GM12801 (cell line): ENCODE results near the gene ENTHD1.

Source experiments
- TF ChIP-seq, protein P1 (sequence below): IDR thresholded peaks from one replicate; pipeline ENCODE4 v1.5.1; 2011; ENCODE audit warnings: control low read depth; ENCODE audit not compliant: insufficient read length; ENCODE audit errors: extremely low read depth

The ENTHD1 gene

DNA sequence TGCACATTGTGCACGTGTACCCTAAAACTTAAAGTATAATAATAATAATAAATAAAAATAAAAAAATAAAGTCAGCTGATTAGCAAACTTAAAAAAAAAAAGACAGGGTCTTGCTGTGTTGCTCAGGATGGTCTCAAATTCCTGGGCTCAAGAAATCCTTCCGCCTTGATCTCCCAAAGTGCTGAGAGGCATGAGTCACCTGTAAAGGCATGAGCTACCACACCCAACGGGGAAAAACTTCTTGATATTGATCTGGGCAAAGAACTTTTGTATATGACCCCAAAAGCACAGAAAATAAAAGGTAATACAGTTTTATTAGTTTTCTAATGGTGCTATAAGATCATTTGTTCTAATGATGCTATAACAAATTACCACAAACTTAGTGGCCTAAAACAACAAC, 46.1 kb downstream of the ENTHD1 start:
- TF ChIP-seq, protein P1, sequence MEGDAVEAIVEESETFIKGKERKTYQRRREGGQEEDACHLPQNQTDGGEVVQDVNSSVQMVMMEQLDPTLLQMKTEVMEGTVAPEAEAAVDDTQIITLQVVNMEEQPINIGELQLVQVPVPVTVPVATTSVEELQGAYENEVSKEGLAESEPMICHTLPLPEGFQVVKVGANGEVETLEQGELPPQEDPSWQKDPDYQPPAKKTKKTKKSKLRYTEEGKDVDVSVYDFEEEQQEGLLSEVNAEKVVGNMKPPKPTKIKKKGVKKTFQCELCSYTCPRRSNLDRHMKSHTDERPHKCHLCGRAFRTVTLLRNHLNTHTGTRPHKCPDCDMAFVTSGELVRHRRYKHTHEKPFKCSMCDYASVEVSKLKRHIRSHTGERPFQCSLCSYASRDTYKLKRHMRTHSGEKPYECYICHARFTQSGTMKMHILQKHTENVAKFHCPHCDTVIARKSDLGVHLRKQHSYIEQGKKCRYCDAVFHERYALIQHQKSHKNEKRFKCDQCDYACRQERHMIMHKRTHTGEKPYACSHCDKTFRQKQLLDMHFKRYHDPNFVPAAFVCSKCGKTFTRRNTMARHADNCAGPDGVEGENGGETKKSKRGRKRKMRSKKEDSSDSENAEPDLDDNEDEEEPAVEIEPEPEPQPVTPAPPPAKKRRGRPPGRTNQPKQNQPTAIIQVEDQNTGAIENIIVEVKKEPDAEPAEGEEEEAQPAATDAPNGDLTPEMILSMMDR: no peak

DNA sequence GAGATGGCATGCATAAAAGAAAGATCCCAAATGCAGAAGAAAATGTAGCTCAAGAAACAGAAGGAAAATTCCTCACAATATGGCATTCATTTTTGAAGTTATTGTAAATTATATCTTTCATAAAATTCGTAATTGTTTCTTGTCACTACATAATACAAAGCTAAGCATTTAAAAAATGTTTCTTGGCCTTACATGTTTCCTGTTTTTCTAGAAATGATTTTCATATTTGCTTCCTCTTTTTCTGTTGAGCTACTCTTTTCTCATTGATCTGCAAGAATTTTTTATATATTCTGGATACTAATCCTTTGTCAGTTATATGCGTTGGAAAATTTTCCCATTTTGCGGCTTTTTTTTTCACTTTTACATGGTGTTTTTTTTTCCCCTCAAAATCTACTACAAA, 48.0 kb downstream of the ENTHD1 start:
- TF ChIP-seq, protein P1: no peak

DNA sequence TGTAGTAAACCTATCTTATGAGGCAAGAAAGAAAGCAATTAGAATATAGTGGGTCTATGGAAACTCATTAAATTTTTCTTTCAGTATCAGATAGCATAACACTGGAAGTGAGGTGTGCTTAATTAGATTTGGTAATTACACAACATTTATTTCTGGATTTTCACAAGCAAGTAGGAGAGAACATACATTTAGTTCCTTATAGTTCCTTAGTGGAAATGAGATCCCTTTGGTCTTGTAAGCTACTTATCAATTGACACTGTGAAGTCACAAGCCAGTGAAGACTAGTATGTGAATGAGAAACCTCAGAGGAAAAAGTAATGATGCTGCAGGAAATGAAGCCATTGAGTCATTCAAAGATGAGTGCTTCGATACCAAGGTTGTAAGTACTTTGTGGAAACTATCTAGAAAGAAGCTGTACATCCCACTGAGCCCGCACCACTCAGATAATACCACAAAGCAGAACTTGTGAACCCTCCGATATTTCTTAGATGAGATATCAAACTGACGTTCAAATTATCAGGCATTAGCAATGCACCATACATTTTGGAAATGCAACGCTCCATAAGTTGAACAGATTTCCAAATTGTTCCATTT, 53.5 kb downstream of the ENTHD1 start:
- TF ChIP-seq, protein P1: no peak

DNA sequence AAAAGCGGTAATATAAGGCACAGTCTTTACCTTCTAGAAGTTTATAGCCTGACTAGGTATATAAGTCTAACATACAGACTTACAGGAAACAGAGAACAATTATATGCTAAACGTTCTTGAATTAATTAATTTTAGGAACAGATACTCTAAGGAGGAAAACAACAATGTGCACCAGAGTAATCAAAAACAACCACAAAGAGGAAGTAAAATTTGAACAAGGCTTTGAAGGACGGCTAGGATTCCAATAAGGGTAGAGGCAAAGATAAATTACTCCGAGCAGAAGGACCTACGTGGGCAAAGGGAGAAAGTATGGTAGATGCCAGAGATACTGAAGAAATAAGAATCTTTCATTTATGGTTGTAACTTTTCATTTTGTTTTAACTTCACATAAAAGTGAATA, 54.4 kb downstream of the ENTHD1 start:
- TF ChIP-seq, protein P1: no peak

DNA sequence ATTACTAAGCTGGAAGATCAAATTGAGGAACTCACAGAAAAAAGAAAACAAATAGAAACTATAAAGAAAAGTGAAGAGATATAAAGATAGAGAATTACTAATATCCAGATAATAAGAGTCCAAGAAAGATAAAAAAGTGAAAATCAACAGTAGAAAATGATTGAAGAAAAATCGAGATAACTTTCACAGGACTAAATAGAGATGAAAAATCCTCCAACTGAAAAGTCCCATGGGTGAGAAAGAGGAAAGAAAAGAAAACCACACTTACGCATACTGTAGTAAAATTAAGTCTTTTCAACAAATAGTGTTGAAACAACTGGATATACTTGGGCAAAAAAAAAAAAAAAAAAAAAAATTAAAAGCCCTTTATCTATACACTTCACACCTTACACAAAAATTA, 60.0 kb downstream of the ENTHD1 start:
- TF ChIP-seq, protein P1: no peak

DNA sequence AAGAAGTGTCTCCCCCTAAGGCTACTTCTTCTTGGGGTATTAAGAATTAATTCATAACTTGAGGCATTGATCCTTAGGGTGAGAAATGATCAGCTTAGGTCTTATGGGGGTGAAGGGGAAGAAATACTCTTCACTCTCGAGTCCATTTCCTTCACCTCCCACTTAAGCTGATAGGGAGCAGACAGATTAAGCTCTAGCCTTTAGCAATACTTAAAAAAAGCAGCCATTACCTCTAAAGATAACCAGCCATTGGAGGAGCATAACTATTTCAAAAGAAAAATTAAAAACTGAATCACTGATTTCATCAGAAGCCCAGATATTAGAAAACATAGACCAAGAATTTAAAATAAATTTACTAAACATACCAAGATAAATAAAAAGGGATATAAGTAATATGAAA, 60.5 kb downstream of the ENTHD1 start:
- TF ChIP-seq, protein P1: no peak

DNA sequence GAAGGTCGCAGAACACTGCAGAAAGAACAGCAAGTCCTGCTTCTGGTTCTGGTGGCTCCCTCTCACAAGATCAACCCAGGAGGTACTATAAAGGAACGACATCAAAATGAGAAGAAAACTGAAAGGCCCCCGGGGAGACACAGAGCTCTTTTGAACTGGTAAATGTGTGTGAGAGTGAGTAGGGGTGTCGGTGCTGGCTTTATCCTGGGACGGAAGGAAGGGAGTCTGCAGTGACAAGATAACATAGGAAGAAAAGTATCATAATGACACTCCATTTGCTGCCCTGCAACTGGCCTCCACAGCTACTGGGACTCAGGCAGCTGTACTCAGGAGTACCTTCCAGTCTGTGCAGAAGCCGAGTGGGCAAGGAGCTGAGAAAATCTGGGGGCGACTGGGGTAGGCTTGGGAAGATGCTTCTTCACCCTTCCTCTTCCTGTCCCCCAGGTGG, 60.9 kb downstream of the ENTHD1 start:
- TF ChIP-seq, protein P1: no peak

DNA sequence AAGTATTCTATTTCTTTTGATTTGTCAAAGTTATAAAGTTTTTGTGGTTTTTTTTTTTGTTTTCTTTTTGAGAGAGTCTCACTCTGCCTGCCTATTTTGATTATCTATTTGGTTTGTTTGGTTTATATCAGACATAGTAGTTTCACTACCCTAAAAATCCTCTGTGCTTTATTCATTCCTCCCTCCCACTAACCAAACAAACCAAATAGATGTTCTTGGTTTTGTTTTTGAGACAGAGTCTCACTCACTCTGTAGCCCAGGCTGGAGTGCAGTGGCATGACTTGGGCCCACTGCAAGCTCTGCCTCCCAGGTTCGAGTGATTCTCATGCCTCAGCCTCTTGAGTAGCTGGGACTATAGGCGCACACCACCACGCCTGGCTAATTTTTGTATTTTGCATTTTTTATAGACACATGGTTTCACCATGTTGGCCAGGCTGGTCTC, 67.9 kb downstream of the ENTHD1 start:
- TF ChIP-seq, protein P1: no peak
